Esophagus muscularis mucosa (tissue), 3 donors: ENCODE measurements around the gene CBX2.

Experiments used
- POLR2A ChIP-seq: fragments of 450-650 bp; IDR thresholded peaks from one replicate; pipeline ENCODE4 v1.6.1; 2017; ENCODE audit warnings: antibody characterized with exemption, moderate library complexity, mild to moderate bottlenecking, low read depth
- TF ChIP-seq, protein P1 (sequence below), 3 experiments: fragments of 200-600 bp in 2 of 3; fragments of 450-650 bp in 1 of 3; sonication (generic) in 2 of 3; IDR thresholded peaks; one replicate each; pipeline ENCODE4 v1.5.1; 2017 to 2019; ENCODE audit warnings: antibody characterized with exemption in 3 of 3, mild to moderate bottlenecking in 2 of 3, moderate library complexity in 1 of 3

DNA sequence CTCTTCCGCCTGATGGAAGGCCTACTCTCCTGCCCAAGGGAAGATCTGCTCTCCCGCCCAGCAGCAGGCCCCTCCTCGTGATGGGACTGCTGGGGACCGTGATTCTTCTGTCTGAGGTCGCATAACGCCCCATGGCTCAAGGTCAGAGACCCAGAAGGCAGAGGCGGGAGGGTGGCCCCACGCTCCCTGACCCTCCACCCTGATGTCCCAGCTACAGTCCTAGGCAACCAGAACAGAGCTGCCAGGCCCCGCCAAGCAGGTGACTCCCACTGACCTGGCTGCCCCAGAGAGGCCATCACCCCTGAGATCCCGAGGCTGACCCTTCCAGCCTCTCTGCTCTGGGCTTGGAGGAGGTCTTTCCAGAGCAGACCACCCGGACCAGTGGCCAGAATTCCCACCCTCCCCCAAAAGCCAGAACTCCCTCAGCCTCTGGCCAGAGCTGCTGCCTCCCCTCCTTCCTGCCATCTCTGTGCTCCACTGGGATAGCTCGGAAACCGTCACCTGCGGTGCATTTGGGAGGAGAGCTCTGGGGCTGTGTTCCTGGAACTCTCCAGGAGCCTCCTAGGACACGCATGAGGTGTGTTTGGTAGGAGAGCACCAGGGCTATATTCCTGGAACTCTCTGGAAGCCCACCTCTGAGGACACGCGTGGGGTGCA lies 39.9 kb upstream of the CBX2 start:
- no peak for TF ChIP-seq POLR2A
- TF ChIP-seq, protein P1, sequence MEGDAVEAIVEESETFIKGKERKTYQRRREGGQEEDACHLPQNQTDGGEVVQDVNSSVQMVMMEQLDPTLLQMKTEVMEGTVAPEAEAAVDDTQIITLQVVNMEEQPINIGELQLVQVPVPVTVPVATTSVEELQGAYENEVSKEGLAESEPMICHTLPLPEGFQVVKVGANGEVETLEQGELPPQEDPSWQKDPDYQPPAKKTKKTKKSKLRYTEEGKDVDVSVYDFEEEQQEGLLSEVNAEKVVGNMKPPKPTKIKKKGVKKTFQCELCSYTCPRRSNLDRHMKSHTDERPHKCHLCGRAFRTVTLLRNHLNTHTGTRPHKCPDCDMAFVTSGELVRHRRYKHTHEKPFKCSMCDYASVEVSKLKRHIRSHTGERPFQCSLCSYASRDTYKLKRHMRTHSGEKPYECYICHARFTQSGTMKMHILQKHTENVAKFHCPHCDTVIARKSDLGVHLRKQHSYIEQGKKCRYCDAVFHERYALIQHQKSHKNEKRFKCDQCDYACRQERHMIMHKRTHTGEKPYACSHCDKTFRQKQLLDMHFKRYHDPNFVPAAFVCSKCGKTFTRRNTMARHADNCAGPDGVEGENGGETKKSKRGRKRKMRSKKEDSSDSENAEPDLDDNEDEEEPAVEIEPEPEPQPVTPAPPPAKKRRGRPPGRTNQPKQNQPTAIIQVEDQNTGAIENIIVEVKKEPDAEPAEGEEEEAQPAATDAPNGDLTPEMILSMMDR (IDR thresholded peaks at IDR 0.05): no peak
